Activated naive CD4-positive, alpha-beta T cell treated with Interleukin-2 at 50 U/mL for 16 hours (primary cell): ENCODE results near the gene ASIP.
"Not testable (repeated sequence)": the region's sequence is repeated elsewhere in the genome, so short reads cannot be mapped to it uniquely, and the experiment has no call there.

Experiments used
- DNase-seq: peaks from one replicate; pipeline ENCODE4 v3.0.0-alpha.2; 2020

ASIP gene

GRCh38 chr20:34240693-34241615 is at the start of gene ASIP:
TSS of gene ASIP (plus strand) at chr20:34241423. CDS start at chr20:34260375, 18,952 bp downstream.
- DNase-seq: no peak

GRCh38 chr20:34193051-34193450 is 48.2 kb upstream of the ASIP start:
- no peak for DNase-seq

DNA sequence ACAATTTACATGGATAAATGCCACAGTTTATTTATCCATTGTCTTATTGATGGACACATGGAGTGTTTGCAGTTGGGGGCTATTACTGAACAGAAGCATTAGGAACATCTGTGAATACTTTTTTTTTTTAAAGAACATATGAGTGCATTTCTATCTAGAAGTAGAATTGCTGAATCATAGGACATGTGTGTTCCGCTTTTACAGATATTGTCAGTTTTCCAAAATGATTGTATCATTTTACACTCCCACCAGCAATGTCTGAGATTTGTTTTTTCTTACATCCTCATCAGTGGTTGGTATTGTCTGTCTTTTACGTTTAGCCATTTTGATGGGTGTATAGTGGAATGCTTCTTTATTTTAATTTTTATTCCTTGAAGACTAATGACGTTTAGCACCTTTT is 42.0 kb upstream of the ASIP start:
- no peak for DNase-seq

DNA sequence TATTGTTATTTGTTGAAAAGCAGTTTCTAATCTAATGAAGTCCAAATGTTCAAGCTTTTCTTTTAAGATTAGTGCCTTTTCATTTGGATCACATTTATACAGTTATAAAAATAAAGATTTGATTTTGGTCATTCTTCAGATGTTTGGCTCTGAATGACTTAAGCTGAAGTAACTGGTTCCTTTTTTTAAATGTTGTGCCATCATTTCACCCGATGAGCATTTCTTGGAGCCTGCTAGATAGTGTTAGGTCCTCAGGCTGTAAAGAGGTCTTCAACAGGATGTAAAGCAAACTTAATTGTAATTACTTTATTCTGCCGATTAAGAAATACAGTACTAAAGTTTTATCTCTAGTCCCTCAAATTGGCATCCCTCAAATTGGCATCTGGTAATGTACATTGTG is 41.2 kb upstream of the ASIP start:
- no peak for DNase-seq

GRCh38 chr20:34201531-34201930 is 39.7 kb upstream of the ASIP start:
- DNase-seq: no peak

DNA sequence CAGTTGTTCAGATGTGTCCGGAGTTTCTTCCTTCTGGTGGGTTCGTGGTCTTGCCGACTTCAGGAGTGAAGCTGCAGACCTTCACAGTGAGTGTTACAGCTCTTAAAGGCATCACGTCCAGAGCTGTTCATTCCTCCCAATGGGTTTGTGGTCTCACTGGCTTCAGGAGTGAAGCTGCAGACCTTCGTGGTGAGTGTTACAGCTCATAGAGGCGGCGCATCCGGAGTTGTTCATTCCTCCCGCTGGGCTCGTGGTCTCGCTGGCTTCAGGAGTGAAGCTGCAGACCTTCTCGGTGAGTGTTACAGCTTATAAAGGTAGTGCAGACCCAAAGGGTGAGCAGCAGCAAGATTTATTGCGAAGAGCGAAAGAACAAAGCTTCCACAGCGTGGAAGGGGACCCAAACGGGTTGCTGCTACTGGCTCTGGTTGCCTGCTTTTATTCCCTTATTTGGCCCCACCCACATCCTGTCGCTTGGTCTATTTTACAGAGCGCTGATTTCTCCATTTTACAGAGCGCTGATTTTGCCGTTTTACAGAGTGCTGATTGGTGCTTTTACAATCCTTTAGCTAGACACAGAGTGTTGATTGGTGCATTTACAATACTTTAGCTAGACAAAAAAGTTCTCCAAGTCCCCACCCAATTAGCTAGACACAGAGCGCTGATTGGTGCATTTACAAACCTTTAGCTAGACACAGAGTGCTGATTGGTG is 35.9 kb upstream of the ASIP start:
- DNase-seq: not testable (repeated sequence)

DNA sequence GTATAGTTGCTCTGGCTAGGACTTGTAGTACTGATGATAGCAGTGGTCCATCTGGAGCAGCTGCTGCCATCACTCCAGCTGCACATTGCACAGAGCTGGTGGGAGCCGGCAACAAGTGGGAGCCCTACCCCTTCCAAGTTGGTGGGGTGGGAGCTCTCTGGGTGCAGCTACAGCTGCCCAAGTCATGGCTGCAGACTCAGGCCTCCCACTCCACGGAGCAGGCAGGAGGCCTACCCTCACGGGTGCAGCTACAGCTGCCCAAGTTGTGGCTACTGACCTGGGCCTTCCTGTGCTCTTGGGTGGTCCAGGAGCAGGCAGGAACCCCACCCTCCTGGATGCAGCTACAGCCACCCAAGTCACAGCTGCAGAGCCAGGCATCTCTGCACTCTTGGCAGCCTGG is 32.1 kb upstream of the ASIP start:
- no peak for DNase-seq

GRCh38 chr20:34210271-34210670 is 31.0 kb upstream of the ASIP start:
- DNase-seq: no peak

GRCh38 chr20:34211591-34211990 is 29.6 kb upstream of the ASIP start:
- DNase-seq: no peak

GRCh38 chr20:34213213-34213612 is 28.0 kb upstream of the ASIP start:
- DNase-seq: no peak

DNA sequence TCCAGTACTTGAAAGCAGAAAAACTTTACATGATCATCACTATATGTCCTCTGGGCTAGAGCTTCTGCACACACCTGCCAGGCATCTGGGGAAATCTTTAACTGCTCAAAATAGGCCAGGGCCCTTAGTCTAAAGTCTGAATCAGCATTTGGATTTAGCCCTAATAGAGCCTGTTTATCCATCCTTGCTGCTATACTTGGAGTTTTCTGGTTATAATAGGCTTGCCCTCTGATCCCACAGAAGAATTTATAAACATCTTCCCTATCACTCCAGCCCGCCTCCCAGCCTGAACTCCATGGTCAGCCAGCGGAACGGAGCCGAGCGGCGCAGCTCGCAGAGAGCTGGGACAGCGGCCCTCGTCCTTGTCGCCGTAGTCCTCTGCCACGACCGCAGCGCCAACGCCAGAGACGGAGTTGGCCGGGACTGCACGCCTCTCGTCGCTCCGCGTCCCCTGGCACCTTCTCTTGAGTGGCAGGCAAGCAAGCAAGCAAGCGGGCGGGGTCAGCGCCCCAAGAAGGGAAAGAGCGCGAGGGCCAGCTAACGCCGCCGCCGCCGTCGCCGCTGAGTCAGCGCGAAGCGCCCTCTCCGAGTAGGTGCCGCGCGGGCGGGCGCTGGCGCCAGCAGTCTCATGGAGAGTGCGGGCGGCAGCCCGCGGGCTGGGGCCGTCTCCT is 25.4 kb upstream of the ASIP start:
- peak; percentile 39 for DNase-seq

GRCh38 chr20:34216382-34216742 is 24.9 kb upstream of the ASIP start:
- DNase-seq: no peak

GRCh38 chr20:34220561-34220960 is 20.7 kb upstream of the ASIP start:
- DNase-seq: no peak

- DNase-seq: no peak
Observed at GRCh38 chr20:34222208-34222607, 19.0 kb upstream of the ASIP start.

- DNase-seq: not testable (repeated sequence)
Observed at GRCh38 chr20:34224251-34224650, 17.0 kb upstream of the ASIP start.

- DNase-seq: no peak
Observed at GRCh38 chr20:34231634-34232033, 9.6 kb upstream of the ASIP start.

- DNase-seq: no peak
Observed at GRCh38 chr20:34232494-34233087, 8.6 kb upstream of the ASIP start.

GRCh38 chr20:34233687-34234086 is 7.5 kb upstream of the ASIP start:
- no peak for DNase-seq

GRCh38 chr20:34235875-34236274 is 5.3 kb upstream of the ASIP start:
- DNase-seq: no peak

GRCh38 chr20:34237942-34238341 is 3.3 kb upstream of the ASIP start:
- no peak for DNase-seq

DNA sequence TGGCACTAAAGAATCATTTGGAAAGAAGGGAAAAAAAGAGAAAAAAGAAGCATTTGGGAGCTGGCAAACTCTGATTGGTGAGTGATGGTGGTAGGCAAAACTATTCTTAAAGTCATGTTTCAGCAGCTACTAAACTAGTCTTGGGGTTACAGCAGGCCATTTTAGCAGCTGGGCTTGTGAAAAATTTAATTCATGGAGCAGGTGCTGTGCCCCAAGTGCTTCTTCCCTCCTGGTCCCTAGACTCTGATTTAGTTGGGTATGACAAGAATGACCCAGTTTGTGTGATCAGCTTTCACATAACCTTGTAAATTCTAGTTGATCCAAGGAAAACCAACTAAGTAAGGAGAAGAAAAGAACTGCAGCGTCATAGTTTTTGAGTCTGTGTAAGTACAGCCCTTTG is 1.1 kb upstream of the ASIP start:
- no peak for DNase-seq

GRCh38 chr20:34242015-34242414 is 792 bp downstream of the ASIP start:
- DNase-seq: not testable (repeated sequence)

DNA sequence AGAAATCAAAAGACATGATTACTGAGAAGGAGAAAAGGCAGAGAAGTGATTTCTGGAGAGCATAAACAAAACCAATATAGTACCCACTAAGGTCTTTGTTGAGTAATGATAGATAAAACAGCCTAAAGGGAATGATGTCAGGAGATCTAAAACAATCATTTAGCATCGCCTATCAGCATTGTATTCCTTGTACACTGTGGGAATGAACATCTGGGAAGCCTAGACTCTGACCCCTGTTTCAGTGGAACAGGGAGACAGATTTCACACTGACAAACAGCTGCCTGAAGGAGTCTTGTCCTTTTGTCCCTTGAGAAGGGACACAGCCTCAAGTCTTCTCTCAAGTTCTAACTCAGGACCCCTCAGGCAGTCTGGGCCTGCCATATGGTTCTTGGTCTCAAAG is 1.7 kb downstream of the ASIP start:
- no peak for DNase-seq
